ENCODE results near the gene AMPD2.

- no peak for TF ChIP-seq POLR2A (IDR thresholded peaks at IDR 0.05)
- TF ChIP-seq, protein P1, sequence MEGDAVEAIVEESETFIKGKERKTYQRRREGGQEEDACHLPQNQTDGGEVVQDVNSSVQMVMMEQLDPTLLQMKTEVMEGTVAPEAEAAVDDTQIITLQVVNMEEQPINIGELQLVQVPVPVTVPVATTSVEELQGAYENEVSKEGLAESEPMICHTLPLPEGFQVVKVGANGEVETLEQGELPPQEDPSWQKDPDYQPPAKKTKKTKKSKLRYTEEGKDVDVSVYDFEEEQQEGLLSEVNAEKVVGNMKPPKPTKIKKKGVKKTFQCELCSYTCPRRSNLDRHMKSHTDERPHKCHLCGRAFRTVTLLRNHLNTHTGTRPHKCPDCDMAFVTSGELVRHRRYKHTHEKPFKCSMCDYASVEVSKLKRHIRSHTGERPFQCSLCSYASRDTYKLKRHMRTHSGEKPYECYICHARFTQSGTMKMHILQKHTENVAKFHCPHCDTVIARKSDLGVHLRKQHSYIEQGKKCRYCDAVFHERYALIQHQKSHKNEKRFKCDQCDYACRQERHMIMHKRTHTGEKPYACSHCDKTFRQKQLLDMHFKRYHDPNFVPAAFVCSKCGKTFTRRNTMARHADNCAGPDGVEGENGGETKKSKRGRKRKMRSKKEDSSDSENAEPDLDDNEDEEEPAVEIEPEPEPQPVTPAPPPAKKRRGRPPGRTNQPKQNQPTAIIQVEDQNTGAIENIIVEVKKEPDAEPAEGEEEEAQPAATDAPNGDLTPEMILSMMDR (IDR thresholded peaks at IDR 0.05 in 8 of 11, conservative IDR thresholded peaks at IDR 0.05 in 3 of 11) = no peak
- TF ChIP-seq POLR2AphosphoS5 (IDR thresholded peaks at IDR 0.05) = no peak
Observed at GRCh38 chr1:109578947-109579443, 40.6 kb upstream of the AMPD2 start.

Data from spleen (tissue), 7 donors.